Common myeloid progenitor, CD34-positive (primary cell): Measurements from ENCODE around the gene DRAM2.
"Not testable (repeated sequence)": the region's sequence is repeated elsewhere in the genome, so short reads cannot be mapped to it uniquely, and the experiment has no call there.

Experiments used
- CTCF ChIA-PET: fragments of 350-600 bp; sonication (Branson Sonifier 250); formaldehyde crosslinking; loops from one replicate; lab custom pipeline; 2021; ENCODE audit warnings: antibody characterized with exemption; lab: Charles Lee
- POLR2A ChIA-PET: fragments of 350-600 bp; sonication (Branson Sonifier 250); formaldehyde crosslinking; loops from one replicate; lab custom pipeline; 2021; ENCODE audit warnings: antibody characterized with exemption; lab: Charles Lee
- DNase-seq, 3 donors: peaks; one replicate each; pipeline versions ENCODE4 v3.0.0 to v3.0.0-alpha.2; 2013
- H3K27ac ChIP-seq, 2 experiments: 1 replicate in 1 of 2; 2 replicates in 1 of 2; pipeline ENCODE4 v1.7.0; 2013; ENCODE audit warnings: inconsistent platforms in 2 of 2, low read length in 2 of 2, mild to moderate bottlenecking in 2 of 2, low read depth in 1 of 2, moderate library complexity in 1 of 2; ENCODE audit not compliant: severe bottlenecking in 2 of 2, insufficient read depth in 1 of 2, poor library complexity in 1 of 2
- H3K27me3 ChIP-seq, 5 experiments: replicated peaks in 2 of 5; 1 replicate in 3 of 5; 2 replicates in 2 of 5; pipeline versions ENCODE4 v1.6.1 to v1.7.0; 2013; ENCODE audit warnings: low read length in 4 of 5, mild to moderate bottlenecking in 2 of 5, moderate library complexity in 2 of 5, inconsistent platforms in 1 of 5; ENCODE audit not compliant: insufficient read depth in 5 of 5, control insufficient read depth in 4 of 5
- H3K36me3 ChIP-seq, 4 experiments: 1 replicate in 2 of 4; 2 replicates in 2 of 4; pipeline versions ENCODE4 v1.6.1 to v1.7.0; 2013; ENCODE audit warnings: low read length in 3 of 4, control low read depth in 1 of 4, mild to moderate bottlenecking in 1 of 4; ENCODE audit not compliant: control insufficient read depth in 4 of 4, insufficient read depth in 4 of 4
- H3K4me1 ChIP-seq, 4 experiments: 1 replicate in 3 of 4; 2 replicates in 1 of 4; pipeline versions ENCODE4 v1.6.1 to v1.7.1; 2013; ENCODE audit warnings: low read length in 3 of 4, mild to moderate bottlenecking in 3 of 4, control low read depth in 1 of 4, inconsistent platforms in 1 of 4, moderate library complexity in 1 of 4; ENCODE audit not compliant: control insufficient read depth in 4 of 4, insufficient read depth in 4 of 4; ENCODE audit errors: control extremely low read depth in 1 of 4
- H3K4me3 ChIP-seq, 7 experiments: 1 replicate in 4 of 7; 2 replicates in 3 of 7; pipeline versions ENCODE4 v1.5.1 to v1.7.0; 2013; ENCODE audit warnings: mild to moderate bottlenecking in 7 of 7, low read length in 6 of 7, moderate library complexity in 6 of 7, inconsistent platforms in 2 of 7, low read depth in 2 of 7, control low read depth in 1 of 7; ENCODE audit not compliant: insufficient read depth in 4 of 7, control insufficient read depth in 1 of 7; ENCODE audit errors: extremely low read depth in 1 of 7
- H3K9me3 ChIP-seq, 5 experiments: 1 replicate in 4 of 5; 2 replicates in 1 of 5; pipeline versions ENCODE4 v1.6.1 to v1.7.1; 2013; ENCODE audit warnings: low read length in 4 of 5, mild to moderate bottlenecking in 2 of 5, inconsistent platforms in 1 of 5, low read depth in 1 of 5, moderate library complexity in 1 of 5; ENCODE audit not compliant: control insufficient read depth in 4 of 5, insufficient read depth in 2 of 5; ENCODE audit errors: control extremely low read depth in 1 of 5
- WGBS: methylation state at CpG from one replicate; pipeline ENCODE4 v1.1.5; 2013; ENCODE audit not compliant: insufficient coverage; 5-methylcytosine and 5-hydroxymethylcytosine counted together

The DRAM2 gene

GRCh38 chr1:111101854-111102642 is 37.8 kb downstream of the DRAM2 start:
- CTCF ChIA-PET, result interaction anchor here (0.8 kb wide), 1 partner anchor 10 kb away, joined by 4 read pairs; no protein-coding TSS in a partner anchor
- WGBS, result 100% methylated on average over 5 of the region's 5 CpGs

GRCh38 chr1:111099289-111099688 is 40.6 kb downstream of the DRAM2 start:
- ChIA-PET CTCF (no interaction called here), POLR2A (no interaction called here)
- peak in 1 of 3 donors; percentile 9 for DNase-seq
- no CpG with 5 or more reads among the region's 1 CpG for WGBS
- Histone ChIP-seq H3K36me3 (no peaks in the 10 kb centered on the region), H3K4me1 (peaks cover 0 to 4% (median 0%) of the 10 kb centered on the region in 4 experiments), H3K4me3 (no peak overlapping the region), H3K27me3 (no peaks in the 10 kb centered on the region), H3K9me3 (peaks cover 0 to 19% (median 9%) of the 10 kb centered on the region in 5 experiments), H3K27ac (no peak overlapping the region)

More at GRCh38 chr1:111101854-111102642, 37.8 kb downstream of the DRAM2 start:
- POLR2A ChIA-PET, result no interaction called here
- Histone ChIP-seq H3K27me3 (no peaks in the 10 kb centered on the region), H3K9me3 (peaks cover 0 to 16% (median 9%) of the 10 kb centered on the region in 5 experiments), H3K36me3 (no peaks in the 10 kb centered on the region), H3K27ac (peak overlapping the region in 1 of 2 experiments; percentile 15), H3K4me3 (no peak overlapping the region), H3K4me1 (peaks cover 0 to 4% (median 0%) of the 10 kb centered on the region in 4 experiments)
- no peak for DNase-seq

GRCh38 chr1:111097356-111098099 is 42.4 kb downstream of the DRAM2 start:
- DNase-seq, result no peak
- WGBS, result 100% methylated on average over 2 of the region's 2 CpGs
- peaks cover 0 to 4% (median 0%) of the 10 kb centered on the region in 4 experiments for H3K4me1 ChIP-seq
- H3K4me3 ChIP-seq, result no peak overlapping the region
- ChIA-PET CTCF (no interaction called here), POLR2A (no interaction called here)
- H3K9me3 ChIP-seq, result peaks cover 0 to 19% (median 9%) of the 10 kb centered on the region in 5 experiments
- H3K27ac ChIP-seq, result no peak overlapping the region
- H3K36me3 ChIP-seq, result no peaks in the 10 kb centered on the region
- no peaks in the 10 kb centered on the region for H3K27me3 ChIP-seq

GRCh38 chr1:111095421-111095820 is 44.5 kb downstream of the DRAM2 start:
- WGBS, result no CpG with 5 or more reads among the region's 3 CpGs
- H3K27ac ChIP-seq, CTCF ChIA-PET, H3K27me3 ChIP-seq, H3K4me1 ChIP-seq, DNase-seq, H3K36me3 ChIP-seq, H3K4me3 ChIP-seq, POLR2A ChIA-PET: not testable (repeated sequence)
- H3K9me3 ChIP-seq, result peaks cover 0 to 12% (median 9%) of the 10 kb centered on the region in 5 experiments

GRCh38 chr1:111089638-111090037 is 50.3 kb downstream of the DRAM2 start:
- no peaks in the 10 kb centered on the region for H3K36me3 ChIP-seq
- H3K27ac ChIP-seq, result no peak overlapping the region
- no peaks in the 10 kb centered on the region for H3K27me3 ChIP-seq
- no peaks in the 10 kb centered on the region for H3K4me1 ChIP-seq
- DNase-seq, result no peak
- no peak overlapping the region for H3K4me3 ChIP-seq
- CTCF ChIA-PET, result interaction anchor here (1.1 to 1.9 kb wide), 3 partner anchors 9 to 334 kb away, joined by 3 to 4 read pairs (median 3); no protein-coding TSS in a partner anchor
- H3K9me3 ChIP-seq, result peaks cover 0 to 11% (median 3%) of the 10 kb centered on the region in 5 experiments
- POLR2A ChIA-PET, result no interaction called here

- H3K4me3 ChIP-seq, result no peak overlapping the region
- no peak overlapping the region for H3K27ac ChIP-seq
- H3K36me3 ChIP-seq, result no peaks in the 10 kb centered on the region
- DNase-seq, result peak in 2 of 3 donors; percentile 1 to 3
- H3K9me3 ChIP-seq, result peaks cover 0 to 11% (median 3%) of the 10 kb centered on the region in 5 experiments
- H3K4me1 ChIP-seq, result no peaks in the 10 kb centered on the region
- ChIA-PET POLR2A (no interaction called here), CTCF (no interaction called here)
- no peaks in the 10 kb centered on the region for H3K27me3 ChIP-seq
These were observed 54.2 kb downstream of the DRAM2 start for GRCh38 chr1:111085676-111086075.

GRCh38 chr1:111084999-111085398 is 54.9 kb downstream of the DRAM2 start:
- CTCF ChIA-PET, result no interaction called here
- POLR2A ChIA-PET, result no interaction called here
- H3K36me3 ChIP-seq, result no peaks in the 10 kb centered on the region
- H3K4me3 ChIP-seq, result no peak overlapping the region
- no peaks in the 10 kb centered on the region for H3K4me1 ChIP-seq
- no peak for DNase-seq
- H3K27me3 ChIP-seq, result no peaks in the 10 kb centered on the region
- H3K9me3 ChIP-seq, result peaks cover 0 to 11% (median 3%) of the 10 kb centered on the region in 5 experiments
- no peak overlapping the region for H3K27ac ChIP-seq
- WGBS, result 70% methylated on average over 2 of the region's 2 CpGs
